Liver (tissue), 9 donors: ENCODE data around the gene ATP10B. TPM values are rescaled to one million over a fixed set of nuclear protein-coding genes. Genes with fewer than 3 reads are reported as not detected.

ENCODE experiments used
- DNase-seq: peaks from one replicate; pipeline ENCODE4 v3.0.0-alpha.2; 2017; ENCODE audit warnings: low spot score
- H3K27ac ChIP-seq, 2 donors: one replicate each; pipeline ENCODE4 v1.7.0; 2013; ENCODE audit warnings: inconsistent platforms in 2 of 2, low read length in 2 of 2, control low read depth in 1 of 2, low read depth in 1 of 2, mild to moderate bottlenecking in 1 of 2
- H3K27me3 ChIP-seq, 4 donors: one replicate each; pipeline versions ENCODE4 v1.6.1 to v1.7.0; 2013; ENCODE audit warnings: low read length in 3 of 4, inconsistent platforms in 1 of 4, mild to moderate bottlenecking in 1 of 4, moderate library complexity in 1 of 4; ENCODE audit not compliant: control insufficient read depth in 4 of 4, insufficient read depth in 4 of 4
- H3K36me3 ChIP-seq, 4 donors: one replicate each; pipeline versions ENCODE4 v1.6.1 to v1.7.0; 2013; ENCODE audit warnings: low read length in 3 of 4, mild to moderate bottlenecking in 3 of 4, low read depth in 1 of 4, moderate library complexity in 1 of 4; ENCODE audit not compliant: control insufficient read depth in 4 of 4, insufficient read depth in 3 of 4
- H3K4me1 ChIP-seq, 4 donors: one replicate each; pipeline versions ENCODE4 v1.6.1 to v1.7.0; 2013; ENCODE audit warnings: low read length in 3 of 4, mild to moderate bottlenecking in 3 of 4, moderate library complexity in 1 of 4; ENCODE audit not compliant: control insufficient read depth in 4 of 4, insufficient read depth in 4 of 4
- H3K4me3 ChIP-seq, 3 donors: one replicate each; pipeline versions ENCODE4 v1.6.1 to v1.7.0; 2013; ENCODE audit warnings: low read length in 3 of 3, control low read depth in 1 of 3, low read depth in 1 of 3, mild to moderate bottlenecking in 1 of 3
- H3K9ac ChIP-seq, 2 donors: one replicate each; pipeline ENCODE4 v1.7.0; 2013; ENCODE audit warnings: low read length in 2 of 2, mild to moderate bottlenecking in 2 of 2, moderate library complexity in 2 of 2, control low read depth in 1 of 2, low read depth in 1 of 2
- H3K9me3 ChIP-seq, 4 donors: one replicate each; pipeline versions ENCODE4 v1.6.1 to v1.7.0; 2013; ENCODE audit warnings: low read length in 3 of 4; ENCODE audit not compliant: control insufficient read depth in 4 of 4
- EGR1 ChIP-seq, 2 donors: IDR thresholded peaks; 2 replicates each; pipeline ENCODE4 v1.6.1; 2016 to 2018; ENCODE audit warnings: antibody characterized with exemption in 2 of 2, low read depth in 2 of 2
- FOXA1 ChIP-seq: IDR thresholded peaks from 2 replicates; pipeline ENCODE4 v1.6.1; 2016; ENCODE audit warnings: antibody characterized with exemption
- FOXA2 ChIP-seq: IDR thresholded peaks from 2 replicates; pipeline ENCODE4 v1.6.1; 2016; ENCODE audit warnings: antibody characterized with exemption
- GABPA ChIP-seq, 2 donors: IDR thresholded peaks in 1 of 2; conservative IDR thresholded peaks in 1 of 2; 2 replicates each; pipeline ENCODE4 v1.6.1; 2016; ENCODE audit warnings: antibody characterized with exemption in 2 of 2, mild to moderate bottlenecking in 1 of 2, moderate library complexity in 1 of 2
- HNF4A ChIP-seq, 2 donors: conservative IDR thresholded peaks; 2 replicates each; pipeline ENCODE4 v1.6.1; 2016; ENCODE audit warnings: antibody characterized with exemption in 2 of 2, mild to moderate bottlenecking in 2 of 2
- HNF4G ChIP-seq: IDR thresholded peaks from 2 replicates; pipeline ENCODE4 v1.6.1; 2016; ENCODE audit warnings: antibody characterized with exemption
- JUND ChIP-seq, 2 donors: IDR thresholded peaks; 2 replicates each; pipeline ENCODE4 v1.6.1; 2016; ENCODE audit warnings: antibody characterized with exemption in 2 of 2
- NR2F2 ChIP-seq: IDR thresholded peaks from 2 replicates; pipeline ENCODE4 v1.6.1; 2016; ENCODE audit warnings: antibody characterized with exemption
- RAD21 ChIP-seq, 2 donors: IDR thresholded peaks; 2 replicates each; pipeline ENCODE4 v1.6.1; 2016; ENCODE audit warnings: antibody characterized with exemption in 2 of 2, mild to moderate bottlenecking in 2 of 2
- RXRA ChIP-seq, 2 donors: IDR thresholded peaks; 2 replicates each; pipeline ENCODE4 v1.6.1; 2017 to 2018; ENCODE audit warnings: antibody characterized with exemption in 2 of 2, mild to moderate bottlenecking in 1 of 2
- SP1 ChIP-seq: IDR thresholded peaks from 2 replicates; pipeline ENCODE4 v1.6.1; 2018; ENCODE audit warnings: antibody characterized with exemption, mild to moderate bottlenecking
- TAF1 ChIP-seq: conservative IDR thresholded peaks from 2 replicates; pipeline ENCODE4 v1.6.1; 2016; ENCODE audit warnings: antibody characterized with exemption, mild to moderate bottlenecking
- YY1 ChIP-seq: IDR thresholded peaks from 2 replicates; pipeline ENCODE4 v1.6.1; 2016; ENCODE audit warnings: antibody characterized with exemption, mild to moderate bottlenecking
- WGBS: extraction: QIAGEN DNeasy Blood & Tissue Kit; methylation state at CpG from one replicate; pipeline ENCODE4 v1.1.7; 2013; 5-methylcytosine and 5-hydroxymethylcytosine counted together
- polyA plus RNA-seq, 2 donors: library from polyadenylated mRNA; stranded (reverse) in 1 of 2; unstranded in 1 of 2; fragments of 200-250 nt in 1 of 2; fragments of >200 nt in 1 of 2; fragmentation: Nextera tagmentation in 1 of 2; extraction: Ambion mirVana in 1 of 2; gene quantifications; one replicate each; pipeline versions ENCODE4 v1.2.1 to v1.2.3, GENCODE V29; 2013 to 2015
- total RNA-seq, 2 donors: library from RNA; depleted of rRNA; stranded (reverse); fragments of >200 nt; gene quantifications; one replicate each; pipeline ENCODE4 v1.2.3, GENCODE V29; 2014
- TF ChIP-seq, protein P1 (sequence below): IDR thresholded peaks from 2 replicates; pipeline ENCODE4 v1.6.1; 2016; ENCODE audit warnings: antibody characterized with exemption
- TF ChIP-seq, protein P2 (sequence below): IDR thresholded peaks from 2 replicates; pipeline ENCODE4 v1.6.1; 2016; ENCODE audit warnings: antibody characterized with exemption
- TF ChIP-seq, protein P3 (sequence below): IDR thresholded peaks from 2 replicates; pipeline ENCODE4 v1.6.1; 2016; ENCODE audit warnings: antibody characterized with exemption, mild to moderate bottlenecking
- TF ChIP-seq, protein P4 (sequence below): fragments of 150-350 bp; IDR thresholded peaks from 2 replicates; pipeline ENCODE4 v1.5.1; 2017; ENCODE audit warnings: improper control_type of control experiment, low read depth, low read length; ENCODE audit not compliant: missing input control
- TF ChIP-seq, protein P5 (sequence below): IDR thresholded peaks from 2 replicates; pipeline ENCODE4 v1.6.1; 2016; ENCODE audit warnings: antibody characterized with exemption
- donor health status: healthy.
- donor health status: healthy.
- donor health status: healthy.
- donor health status: healthy.
- donor health status: healthy.

Gene ATP10B
- total and polyA plus RNA-seq, 4 donors, result 0.05 to 0.67 (median 0.05) TPM; not detected in 1

DNA sequence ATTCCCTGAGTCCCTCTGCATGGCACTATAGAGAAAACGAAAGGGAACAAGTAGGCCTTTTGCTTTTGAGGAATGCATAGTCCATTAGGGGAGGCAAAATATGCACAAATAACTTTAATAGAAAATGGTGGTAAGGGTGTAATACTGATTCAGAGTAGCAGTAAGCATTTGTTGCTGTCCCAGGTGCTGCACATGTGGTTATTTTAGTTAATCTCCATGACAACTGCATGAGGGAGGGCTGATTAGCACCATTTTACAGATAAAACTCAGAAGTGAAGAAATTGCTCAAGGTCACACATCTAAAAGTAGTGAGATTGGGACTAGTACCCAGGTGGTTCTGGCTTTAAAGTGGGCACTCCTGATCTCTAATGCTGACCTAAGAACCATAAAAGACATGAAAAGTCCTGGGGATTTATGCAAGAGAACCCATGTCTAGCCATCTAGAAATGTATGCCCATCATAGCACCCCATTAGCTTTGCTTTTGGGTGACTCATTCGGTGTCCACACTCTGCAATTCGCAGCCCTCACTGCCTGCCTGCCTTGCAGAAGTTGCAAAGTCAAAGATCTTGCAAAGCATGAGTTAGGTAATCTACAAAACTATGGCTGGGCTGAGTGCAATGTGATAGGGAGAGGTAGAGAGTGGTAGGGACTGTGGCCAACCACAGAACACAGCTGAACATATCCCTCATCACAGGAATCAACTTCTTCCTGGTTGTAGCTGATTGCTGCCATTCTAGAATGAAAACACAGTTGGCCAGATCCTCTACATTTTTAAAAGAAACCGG lies 235.1 kb downstream of the ATP10B start:
- Histone ChIP-seq H3K9ac (no peak overlapping the region), H3K27me3 (no peaks in the 10 kb centered on the region), H3K36me3 (no peaks in the 10 kb centered on the region), H3K4me1 (no peaks in the 10 kb centered on the region), H3K9me3 (no peaks in the 10 kb centered on the region), H3K27ac (no peak overlapping the region), H3K4me3 (no peak overlapping the region)
- no peak for DNase-seq
- TF ChIP-seq YY1, result no peak
- TF ChIP-seq HNF4A (conservative IDR thresholded peaks at IDR 0.05), result no peak
- TF ChIP-seq NR2F2, result no peak
- TF ChIP-seq, protein P1, sequence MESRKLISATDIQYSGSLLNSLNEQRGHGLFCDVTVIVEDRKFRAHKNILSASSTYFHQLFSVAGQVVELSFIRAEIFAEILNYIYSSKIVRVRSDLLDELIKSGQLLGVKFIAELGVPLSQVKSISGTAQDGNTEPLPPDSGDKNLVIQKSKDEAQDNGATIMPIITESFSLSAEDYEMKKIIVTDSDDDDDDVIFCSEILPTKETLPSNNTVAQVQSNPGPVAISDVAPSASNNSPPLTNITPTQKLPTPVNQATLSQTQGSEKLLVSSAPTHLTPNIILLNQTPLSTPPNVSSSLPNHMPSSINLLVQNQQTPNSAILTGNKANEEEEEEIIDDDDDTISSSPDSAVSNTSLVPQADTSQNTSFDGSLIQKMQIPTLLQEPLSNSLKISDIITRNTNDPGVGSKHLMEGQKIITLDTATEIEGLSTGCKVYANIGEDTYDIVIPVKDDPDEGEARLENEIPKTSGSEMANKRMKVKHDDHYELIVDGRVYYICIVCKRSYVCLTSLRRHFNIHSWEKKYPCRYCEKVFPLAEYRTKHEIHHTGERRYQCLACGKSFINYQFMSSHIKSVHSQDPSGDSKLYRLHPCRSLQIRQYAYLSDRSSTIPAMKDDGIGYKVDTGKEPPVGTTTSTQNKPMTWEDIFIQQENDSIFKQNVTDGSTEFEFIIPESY, result no peak
- no peak for TF ChIP-seq JUND (IDR thresholded peaks at IDR 0.05)
- 76% methylated on average over 4 of the region's 4 CpGs for WGBS

DNA sequence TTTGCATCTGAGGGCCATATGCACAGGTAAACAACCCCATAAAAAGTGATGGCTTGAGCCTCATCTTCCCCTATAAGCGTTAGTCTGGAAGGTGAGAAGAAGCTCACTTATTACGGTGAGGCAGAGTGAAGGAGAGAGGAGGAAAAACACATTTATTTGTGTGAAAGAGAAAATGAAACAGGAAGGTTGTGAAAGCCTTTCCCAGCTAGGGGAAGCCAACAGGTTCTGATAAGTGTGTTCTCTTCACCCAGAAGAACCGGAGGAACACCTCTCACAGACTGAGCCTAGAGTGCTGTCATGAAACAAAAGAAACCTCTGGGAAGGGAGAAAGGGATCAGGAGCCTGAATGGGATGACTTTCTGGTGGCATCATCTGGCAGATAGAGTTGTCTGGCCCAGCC lies 237.9 kb downstream of the ATP10B start:
- WGBS, result 79% methylated on average over 3 of the region's 3 CpGs

DNA sequence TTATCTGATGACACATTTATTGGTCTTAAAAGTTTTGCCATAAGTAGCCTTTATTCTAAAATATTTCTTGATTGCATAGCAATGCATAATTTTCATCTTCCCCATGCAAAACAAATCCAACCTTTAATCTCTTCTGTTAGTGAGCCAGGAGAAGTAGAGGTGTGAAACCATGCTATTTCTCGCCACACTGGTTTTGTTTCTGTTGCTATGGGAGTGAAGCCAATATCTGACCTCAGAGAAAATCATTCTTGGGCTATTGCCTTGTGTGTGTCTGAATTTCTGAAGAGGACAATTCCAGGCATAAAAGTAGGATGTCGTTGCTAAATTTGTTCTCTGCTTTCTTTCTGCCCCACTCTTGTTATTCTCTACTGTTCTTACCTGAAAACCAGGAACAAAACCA lies 246.7 kb downstream of the ATP10B start:
- Histone ChIP-seq H3K9me3 (peaks cover 0 to 4% (median 0%) of the 10 kb centered on the region in 4 donors), H3K4me1 (no peaks in the 10 kb centered on the region), H3K36me3 (no peaks in the 10 kb centered on the region), H3K4me3 (no peak overlapping the region), H3K27ac (no peak overlapping the region), H3K27me3 (no peaks in the 10 kb centered on the region), H3K9ac (no peak overlapping the region)
- DNase-seq, result no peak
- WGBS, result 65% methylated on average over 2 of the region's 2 CpGs
- TF ChIP-seq, protein P2, sequence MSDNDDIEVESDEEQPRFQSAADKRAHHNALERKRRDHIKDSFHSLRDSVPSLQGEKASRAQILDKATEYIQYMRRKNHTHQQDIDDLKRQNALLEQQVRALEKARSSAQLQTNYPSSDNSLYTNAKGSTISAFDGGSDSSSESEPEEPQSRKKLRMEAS, result no peak
- TF ChIP-seq GABPA (IDR thresholded peaks at IDR 0.05 in 1 of 2, conservative IDR thresholded peaks at IDR 0.05 in 1 of 2), result no peak
- TF ChIP-seq, protein P3, sequence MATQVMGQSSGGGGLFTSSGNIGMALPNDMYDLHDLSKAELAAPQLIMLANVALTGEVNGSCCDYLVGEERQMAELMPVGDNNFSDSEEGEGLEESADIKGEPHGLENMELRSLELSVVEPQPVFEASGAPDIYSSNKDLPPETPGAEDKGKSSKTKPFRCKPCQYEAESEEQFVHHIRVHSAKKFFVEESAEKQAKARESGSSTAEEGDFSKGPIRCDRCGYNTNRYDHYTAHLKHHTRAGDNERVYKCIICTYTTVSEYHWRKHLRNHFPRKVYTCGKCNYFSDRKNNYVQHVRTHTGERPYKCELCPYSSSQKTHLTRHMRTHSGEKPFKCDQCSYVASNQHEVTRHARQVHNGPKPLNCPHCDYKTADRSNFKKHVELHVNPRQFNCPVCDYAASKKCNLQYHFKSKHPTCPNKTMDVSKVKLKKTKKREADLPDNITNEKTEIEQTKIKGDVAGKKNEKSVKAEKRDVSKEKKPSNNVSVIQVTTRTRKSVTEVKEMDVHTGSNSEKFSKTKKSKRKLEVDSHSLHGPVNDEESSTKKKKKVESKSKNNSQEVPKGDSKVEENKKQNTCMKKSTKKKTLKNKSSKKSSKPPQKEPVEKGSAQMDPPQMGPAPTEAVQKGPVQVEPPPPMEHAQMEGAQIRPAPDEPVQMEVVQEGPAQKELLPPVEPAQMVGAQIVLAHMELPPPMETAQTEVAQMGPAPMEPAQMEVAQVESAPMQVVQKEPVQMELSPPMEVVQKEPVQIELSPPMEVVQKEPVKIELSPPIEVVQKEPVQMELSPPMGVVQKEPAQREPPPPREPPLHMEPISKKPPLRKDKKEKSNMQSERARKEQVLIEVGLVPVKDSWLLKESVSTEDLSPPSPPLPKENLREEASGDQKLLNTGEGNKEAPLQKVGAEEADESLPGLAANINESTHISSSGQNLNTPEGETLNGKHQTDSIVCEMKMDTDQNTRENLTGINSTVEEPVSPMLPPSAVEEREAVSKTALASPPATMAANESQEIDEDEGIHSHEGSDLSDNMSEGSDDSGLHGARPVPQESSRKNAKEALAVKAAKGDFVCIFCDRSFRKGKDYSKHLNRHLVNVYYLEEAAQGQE, result no peak
- TF ChIP-seq FOXA1, result no peak
- TF ChIP-seq SP1, result no peak
- no peak for TF ChIP-seq NR2F2
- no peak for TF ChIP-seq YY1
- TF ChIP-seq HNF4G, result no peak
- TF ChIP-seq JUND (IDR thresholded peaks at IDR 0.05), result no peak
- TF ChIP-seq RXRA (IDR thresholded peaks at IDR 0.05), result no peak
- TF ChIP-seq, protein P4, sequence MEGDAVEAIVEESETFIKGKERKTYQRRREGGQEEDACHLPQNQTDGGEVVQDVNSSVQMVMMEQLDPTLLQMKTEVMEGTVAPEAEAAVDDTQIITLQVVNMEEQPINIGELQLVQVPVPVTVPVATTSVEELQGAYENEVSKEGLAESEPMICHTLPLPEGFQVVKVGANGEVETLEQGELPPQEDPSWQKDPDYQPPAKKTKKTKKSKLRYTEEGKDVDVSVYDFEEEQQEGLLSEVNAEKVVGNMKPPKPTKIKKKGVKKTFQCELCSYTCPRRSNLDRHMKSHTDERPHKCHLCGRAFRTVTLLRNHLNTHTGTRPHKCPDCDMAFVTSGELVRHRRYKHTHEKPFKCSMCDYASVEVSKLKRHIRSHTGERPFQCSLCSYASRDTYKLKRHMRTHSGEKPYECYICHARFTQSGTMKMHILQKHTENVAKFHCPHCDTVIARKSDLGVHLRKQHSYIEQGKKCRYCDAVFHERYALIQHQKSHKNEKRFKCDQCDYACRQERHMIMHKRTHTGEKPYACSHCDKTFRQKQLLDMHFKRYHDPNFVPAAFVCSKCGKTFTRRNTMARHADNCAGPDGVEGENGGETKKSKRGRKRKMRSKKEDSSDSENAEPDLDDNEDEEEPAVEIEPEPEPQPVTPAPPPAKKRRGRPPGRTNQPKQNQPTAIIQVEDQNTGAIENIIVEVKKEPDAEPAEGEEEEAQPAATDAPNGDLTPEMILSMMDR, result no peak
- no peak for TF ChIP-seq HNF4A (conservative IDR thresholded peaks at IDR 0.05)
- TF ChIP-seq FOXA2, result no peak
- TF ChIP-seq EGR1 (IDR thresholded peaks at IDR 0.05; ENCODE audit: low read depth in 2 of 2), result no peak

More for the DNA sequence above, 237.9 kb downstream of the ATP10B start:
- no peak overlapping the region for H3K4me3 ChIP-seq
- no peak overlapping the region for H3K9ac ChIP-seq
- H3K4me1 ChIP-seq, result no peaks in the 10 kb centered on the region
- H3K9me3 ChIP-seq, result peaks cover 0 to 4% (median 0%) of the 10 kb centered on the region in 4 donors
- no peaks in the 10 kb centered on the region for H3K36me3 ChIP-seq
- TF ChIP-seq, protein P2, result no peak
- TF ChIP-seq HNF4A (conservative IDR thresholded peaks at IDR 0.05) (no peak), YY1 (no peak), TAF1 (no peak), FOXA1 (no peak), SP1 (no peak), RAD21 (IDR thresholded peaks at IDR 0.05) (no peak), RXRA (IDR thresholded peaks at IDR 0.05) (no peak)
- TF ChIP-seq, protein P5, sequence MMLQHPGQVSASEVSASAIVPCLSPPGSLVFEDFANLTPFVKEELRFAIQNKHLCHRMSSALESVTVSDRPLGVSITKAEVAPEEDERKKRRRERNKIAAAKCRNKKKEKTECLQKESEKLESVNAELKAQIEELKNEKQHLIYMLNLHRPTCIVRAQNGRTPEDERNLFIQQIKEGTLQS, result no peak
- DNase-seq, result no peak
- no peak overlapping the region for H3K27ac ChIP-seq
- H3K27me3 ChIP-seq, result no peaks in the 10 kb centered on the region
